ENCODE results near the gene AADACL4.

DNA sequence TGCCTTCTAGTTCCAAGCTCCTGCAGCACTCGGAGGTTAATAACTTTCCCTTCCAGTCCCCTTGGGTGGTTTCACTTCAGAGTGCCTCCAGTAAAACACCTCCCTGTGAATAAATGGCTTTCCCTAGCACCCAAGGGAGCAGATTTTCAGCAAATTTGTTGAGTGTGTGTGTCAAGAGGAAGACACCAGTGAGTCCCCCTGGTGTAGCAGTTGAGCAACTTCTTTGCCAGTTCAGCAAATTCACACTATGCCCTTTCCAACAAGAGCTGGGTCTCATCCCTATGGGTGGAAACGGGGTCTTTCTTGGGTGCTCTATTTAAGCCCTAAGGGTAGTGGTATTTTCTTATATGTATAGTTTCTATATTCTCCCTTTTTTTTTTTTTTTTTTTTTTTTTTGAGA is 806 bp upstream of the AADACL4 start:
- TF ChIP-seq, protein P1, sequence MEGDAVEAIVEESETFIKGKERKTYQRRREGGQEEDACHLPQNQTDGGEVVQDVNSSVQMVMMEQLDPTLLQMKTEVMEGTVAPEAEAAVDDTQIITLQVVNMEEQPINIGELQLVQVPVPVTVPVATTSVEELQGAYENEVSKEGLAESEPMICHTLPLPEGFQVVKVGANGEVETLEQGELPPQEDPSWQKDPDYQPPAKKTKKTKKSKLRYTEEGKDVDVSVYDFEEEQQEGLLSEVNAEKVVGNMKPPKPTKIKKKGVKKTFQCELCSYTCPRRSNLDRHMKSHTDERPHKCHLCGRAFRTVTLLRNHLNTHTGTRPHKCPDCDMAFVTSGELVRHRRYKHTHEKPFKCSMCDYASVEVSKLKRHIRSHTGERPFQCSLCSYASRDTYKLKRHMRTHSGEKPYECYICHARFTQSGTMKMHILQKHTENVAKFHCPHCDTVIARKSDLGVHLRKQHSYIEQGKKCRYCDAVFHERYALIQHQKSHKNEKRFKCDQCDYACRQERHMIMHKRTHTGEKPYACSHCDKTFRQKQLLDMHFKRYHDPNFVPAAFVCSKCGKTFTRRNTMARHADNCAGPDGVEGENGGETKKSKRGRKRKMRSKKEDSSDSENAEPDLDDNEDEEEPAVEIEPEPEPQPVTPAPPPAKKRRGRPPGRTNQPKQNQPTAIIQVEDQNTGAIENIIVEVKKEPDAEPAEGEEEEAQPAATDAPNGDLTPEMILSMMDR (IDR thresholded peaks at IDR 0.05), result no peak
- no peak for TF ChIP-seq POLR2AphosphoS5 (IDR thresholded peaks at IDR 0.05)
- no peak for TF ChIP-seq EP300 (IDR thresholded peaks at IDR 0.05)

Data from gastroesophageal sphincter (tissue), 3 donors.